Fibroblast of mammary gland (primary cell): ENCODE data around the gene FRAT2.

Experiments
- DNase-seq: peaks from one replicate; pipeline ENCODE4 v3.0.0-alpha.2; 2010; ENCODE audit warnings: low read depth
- H3K4me3 ChIP-seq: 2 replicates; pipeline ENCODE4 v1.5.1; 2011; ENCODE audit warnings: low read depth, mild to moderate bottlenecking, low read length, moderate library complexity; ENCODE audit not compliant: control insufficient read depth
- CTCF ChIP-seq: conservative IDR thresholded peaks from 2 replicates; pipeline ENCODE4 v1.5.1; 2011; ENCODE audit warnings: low read depth, low read length, inconsistent platforms; ENCODE audit not compliant: control insufficient read depth, insufficient read depth

The FRAT2 gene

GRCh38 chr10:97318772-97319651 lies 15.5 kb downstream of the FRAT2 start, which contains the start of gene FRAT1:
Gene FRAT1, plus strand, starts transcription at chr10:97319271. Its CDS starts 183 bp downstream, at chr10:97319454.
- peak; percentile 94 for DNase-seq
- TF ChIP-seq CTCF = no peak
- H3K4me3 ChIP-seq = peak within 1 kb of the TSS; percentile 75

GRCh38 chr10:97314671-97315070 lies 19.9 kb downstream of the FRAT2 start:
- DNase-seq = peak; percentile 57
- TF ChIP-seq CTCF = no peak
- no peak overlapping the region for H3K4me3 ChIP-seq

GRCh38 chr10:97312897-97313296 lies 21.6 kb downstream of the FRAT2 start:
- DNase-seq = no peak
- no peak for TF ChIP-seq CTCF
- H3K4me3 ChIP-seq = no peak overlapping the region

GRCh38 chr10:97311111-97311626 lies 23.4 kb downstream of the FRAT2 start:
- peak; percentile 46 for DNase-seq
- TF ChIP-seq CTCF = no peak
- H3K4me3 ChIP-seq = no peak overlapping the region

GRCh38 chr10:97307866-97308780 lies 26.4 kb downstream of the FRAT2 start:
- no peak for DNase-seq
- H3K4me3 ChIP-seq = no peak overlapping the region
- TF ChIP-seq CTCF = no peak

GRCh38 chr10:97307441-97307840 lies 27.1 kb downstream of the FRAT2 start:
- no peak for TF ChIP-seq CTCF
- H3K4me3 ChIP-seq = no peak overlapping the region
- no peak for DNase-seq
